ENCODE measurements around the gene PTPA.

PTPA gene

GRCh38 chr9:129140397-129141065 lies 29.3 kb downstream of the PTPA start:
- ChIA-PET CTCF (interaction anchor here (0.6 to 5.0 kb wide), 17 partner anchors 9 to 1752 kb away, joined by 3 to 50 read pairs (median 4); partner anchors contain the start of genes C9orf50 and NTMT1), POLR2A (ENCODE audit: low non-redundant PET) (interaction anchor here (0.6 to 2.7 kb wide), 6 partner anchors 26 to 468 kb away, joined by 3 to 16 read pairs (median 6); no protein-coding TSS in a partner anchor)
- TF ChIP-seq, protein P1, sequence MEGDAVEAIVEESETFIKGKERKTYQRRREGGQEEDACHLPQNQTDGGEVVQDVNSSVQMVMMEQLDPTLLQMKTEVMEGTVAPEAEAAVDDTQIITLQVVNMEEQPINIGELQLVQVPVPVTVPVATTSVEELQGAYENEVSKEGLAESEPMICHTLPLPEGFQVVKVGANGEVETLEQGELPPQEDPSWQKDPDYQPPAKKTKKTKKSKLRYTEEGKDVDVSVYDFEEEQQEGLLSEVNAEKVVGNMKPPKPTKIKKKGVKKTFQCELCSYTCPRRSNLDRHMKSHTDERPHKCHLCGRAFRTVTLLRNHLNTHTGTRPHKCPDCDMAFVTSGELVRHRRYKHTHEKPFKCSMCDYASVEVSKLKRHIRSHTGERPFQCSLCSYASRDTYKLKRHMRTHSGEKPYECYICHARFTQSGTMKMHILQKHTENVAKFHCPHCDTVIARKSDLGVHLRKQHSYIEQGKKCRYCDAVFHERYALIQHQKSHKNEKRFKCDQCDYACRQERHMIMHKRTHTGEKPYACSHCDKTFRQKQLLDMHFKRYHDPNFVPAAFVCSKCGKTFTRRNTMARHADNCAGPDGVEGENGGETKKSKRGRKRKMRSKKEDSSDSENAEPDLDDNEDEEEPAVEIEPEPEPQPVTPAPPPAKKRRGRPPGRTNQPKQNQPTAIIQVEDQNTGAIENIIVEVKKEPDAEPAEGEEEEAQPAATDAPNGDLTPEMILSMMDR (conservative IDR thresholded peaks at IDR 0.05; ENCODE audit: low read depth): no peak
- peak; percentile 51 for DNase-seq (ENCODE audit: low spot score)
- H3K27ac ChIP-seq: peak overlapping the region; percentile 100

GRCh38 chr9:129141066-129142041 lies 30.1 kb downstream of the PTPA start:
- TF ChIP-seq, protein P1 (conservative IDR thresholded peaks at IDR 0.05; ENCODE audit: low read depth): no peak
- DNase-seq (ENCODE audit: low spot score): peak; percentile 34
- POLR2A ChIA-PET (ENCODE audit: low non-redundant PET): interaction anchor here (1.3 to 2.7 kb wide), 3 partner anchors 25 to 193 kb away, joined by 7 to 16 read pairs (median 11); no protein-coding TSS in a partner anchor
- CTCF ChIA-PET: interaction anchor here (1.0 to 5.4 kb wide), 9 partner anchors 10 to 483 kb away, joined by 3 to 63 read pairs (median 10); no protein-coding TSS in a partner anchor
- peak overlapping the region; percentile 100 for H3K27ac ChIP-seq

DNA sequence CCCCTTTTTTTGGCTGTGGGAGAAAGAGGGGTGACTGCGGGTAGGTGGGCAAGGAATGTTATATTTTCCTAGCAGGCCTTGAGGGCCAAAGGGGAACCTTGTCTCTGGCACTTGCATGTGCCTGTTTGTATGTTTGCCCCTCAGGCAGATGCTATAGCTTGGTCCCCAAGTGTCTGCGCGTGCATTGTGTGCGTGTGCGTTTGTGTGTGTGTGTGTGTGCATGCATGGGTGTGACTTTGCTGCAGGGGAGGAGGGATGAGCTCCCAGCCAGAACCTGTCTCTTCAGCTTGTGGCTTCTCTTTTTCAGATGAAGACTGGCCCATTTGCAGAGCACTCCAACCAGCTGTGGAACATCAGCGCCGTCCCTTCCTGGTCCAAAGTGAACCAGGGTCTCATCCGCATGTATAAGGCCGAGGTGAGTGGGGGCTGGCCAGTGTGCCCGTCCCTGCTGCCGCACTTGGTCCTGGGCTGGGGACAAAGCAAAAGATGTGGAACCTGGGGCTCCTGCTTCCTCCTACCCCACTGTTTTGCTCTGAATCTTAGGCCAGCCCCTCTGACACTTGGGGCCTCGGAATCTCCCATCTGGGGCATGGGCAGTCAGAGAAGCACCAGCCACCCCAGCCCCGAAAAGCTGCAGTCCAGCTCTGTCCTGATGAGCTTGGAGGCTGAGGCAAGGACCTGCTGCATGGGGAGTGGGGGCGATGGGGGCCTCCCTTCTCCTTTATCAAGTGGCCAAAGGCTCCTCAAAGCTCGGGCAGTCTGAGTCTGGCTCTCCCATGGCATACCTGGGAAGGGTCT lies 31.1 kb downstream of the PTPA start:
- H3K27ac ChIP-seq: peak overlapping the region; percentile 100
- ChIA-PET POLR2A (ENCODE audit: low non-redundant PET) (interaction anchor here (0.6 to 1.0 kb wide), 4 partner anchors 25 to 41 kb away, joined by 3 to 4 read pairs (median 4); partner anchors contain the start of gene IER5L), CTCF (interaction anchor here (0.6 to 5.4 kb wide), 22 partner anchors 9 to 1908 kb away, joined by 3 to 63 read pairs (median 5); no protein-coding TSS in a partner anchor)
- TF ChIP-seq, protein P1 (conservative IDR thresholded peaks at IDR 0.05; ENCODE audit: low read depth): no peak
- DNase-seq (ENCODE audit: low spot score): no peak

DNA sequence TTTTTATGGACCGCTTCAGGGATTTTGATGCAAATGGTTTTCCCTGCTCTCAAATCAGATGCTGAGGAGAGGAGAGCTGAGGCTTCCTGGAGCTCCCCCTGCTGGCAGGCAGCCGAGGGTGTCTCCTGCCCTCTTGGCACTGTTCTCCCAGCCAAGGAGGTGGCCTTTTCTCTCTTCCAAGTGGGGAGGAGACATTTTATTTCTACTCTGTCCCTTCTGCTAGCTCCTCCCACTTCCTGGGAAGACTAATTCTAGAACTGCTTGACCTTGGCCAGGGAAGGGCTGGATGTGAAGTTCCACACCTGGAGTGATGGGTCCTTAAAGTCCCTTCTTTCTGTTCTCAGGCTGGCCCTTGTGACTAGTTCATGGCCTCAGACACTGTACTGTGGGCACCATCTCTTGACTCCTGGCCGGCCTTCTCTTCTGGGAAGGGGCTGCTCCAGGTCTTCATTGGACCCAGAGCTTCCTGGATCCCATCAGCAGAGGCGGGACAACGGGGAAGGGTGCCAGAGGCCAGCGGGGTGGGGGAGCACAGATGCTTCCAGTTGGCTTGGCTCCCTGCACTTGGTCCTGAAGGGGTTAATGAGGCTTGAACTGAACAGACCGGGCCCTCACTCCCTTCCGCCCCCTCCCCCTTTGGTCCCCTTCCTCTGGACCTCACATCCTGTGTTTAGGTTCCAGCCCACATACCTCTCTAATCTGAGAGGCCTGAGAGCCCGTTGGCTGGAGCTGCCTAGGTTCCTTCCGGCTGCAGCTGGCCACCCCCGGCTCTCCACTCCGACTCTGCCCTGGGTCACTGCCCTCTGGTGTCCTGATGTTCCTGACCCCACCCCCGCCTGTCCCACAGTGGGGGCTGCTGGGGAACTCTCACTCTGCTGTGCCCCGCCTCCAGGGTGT lies 32.1 kb downstream of the PTPA start:
- ChIA-PET CTCF (interaction anchor here (0.6 to 5.4 kb wide), 24 partner anchors 8 to 1908 kb away, joined by 3 to 63 read pairs (median 5); no protein-coding TSS in a partner anchor), POLR2A (ENCODE audit: low non-redundant PET) (interaction anchor here (0.6 to 1.0 kb wide), 4 partner anchors 24 to 40 kb away, joined by 3 to 4 read pairs (median 4); partner anchors contain the start of gene IER5L)
- peak overlapping the region; percentile 100 for H3K27ac ChIP-seq
- peak; percentile 95 for DNase-seq (ENCODE audit: low spot score)
- TF ChIP-seq, protein P1 (conservative IDR thresholded peaks at IDR 0.05; ENCODE audit: low read depth): peak; percentile 98

- CTCF ChIA-PET: interaction anchor here (0.6 to 5.4 kb wide), 4 partner anchors 13 to 470 kb away, joined by 3 to 63 read pairs (median 4); no protein-coding TSS in a partner anchor
- DNase-seq (ENCODE audit: low spot score): no peak
Observed at GRCh38 chr9:129145316-129145715, 34.1 kb downstream of the PTPA start.

More at GRCh38 chr9:129145316-129145715, 34.1 kb downstream of the PTPA start:
- TF ChIP-seq, protein P1 (conservative IDR thresholded peaks at IDR 0.05; ENCODE audit: low read depth): no peak
- POLR2A ChIA-PET (ENCODE audit: low non-redundant PET): no interaction called here
- H3K27ac ChIP-seq: peak overlapping the region; percentile 100
